KOPT-K1 (cell line): ENCODE results near the gene SLC35F4.

Source experiments
- H3K27ac ChIP-seq: fragments of 200-600 bp; sonication (generic); 2 replicates; pipeline ENCODE4 v1.5.1; 2016; ENCODE audit warnings: antibody characterized with exemption, mild to moderate bottlenecking, low read depth, low read length; ENCODE audit not compliant: poor library complexity, severe bottlenecking
- H3K36me3 ChIP-seq: fragments of 200-600 bp; sonication (generic); 2 replicates; pipeline ENCODE4 v1.5.1; 2017; ENCODE audit warnings: antibody characterized with exemption, mild to moderate bottlenecking, low read length, moderate library complexity; ENCODE audit not compliant: insufficient read depth
- H3K9me3 ChIP-seq: fragments of 200-600 bp; sonication (generic); 2 replicates; pipeline ENCODE4 v1.5.1; 2017; ENCODE audit warnings: antibody characterized with exemption, low read length, mild to moderate bottlenecking; ENCODE audit not compliant: insufficient read depth, poor library complexity, severe bottlenecking

Gene SLC35F4

DNA sequence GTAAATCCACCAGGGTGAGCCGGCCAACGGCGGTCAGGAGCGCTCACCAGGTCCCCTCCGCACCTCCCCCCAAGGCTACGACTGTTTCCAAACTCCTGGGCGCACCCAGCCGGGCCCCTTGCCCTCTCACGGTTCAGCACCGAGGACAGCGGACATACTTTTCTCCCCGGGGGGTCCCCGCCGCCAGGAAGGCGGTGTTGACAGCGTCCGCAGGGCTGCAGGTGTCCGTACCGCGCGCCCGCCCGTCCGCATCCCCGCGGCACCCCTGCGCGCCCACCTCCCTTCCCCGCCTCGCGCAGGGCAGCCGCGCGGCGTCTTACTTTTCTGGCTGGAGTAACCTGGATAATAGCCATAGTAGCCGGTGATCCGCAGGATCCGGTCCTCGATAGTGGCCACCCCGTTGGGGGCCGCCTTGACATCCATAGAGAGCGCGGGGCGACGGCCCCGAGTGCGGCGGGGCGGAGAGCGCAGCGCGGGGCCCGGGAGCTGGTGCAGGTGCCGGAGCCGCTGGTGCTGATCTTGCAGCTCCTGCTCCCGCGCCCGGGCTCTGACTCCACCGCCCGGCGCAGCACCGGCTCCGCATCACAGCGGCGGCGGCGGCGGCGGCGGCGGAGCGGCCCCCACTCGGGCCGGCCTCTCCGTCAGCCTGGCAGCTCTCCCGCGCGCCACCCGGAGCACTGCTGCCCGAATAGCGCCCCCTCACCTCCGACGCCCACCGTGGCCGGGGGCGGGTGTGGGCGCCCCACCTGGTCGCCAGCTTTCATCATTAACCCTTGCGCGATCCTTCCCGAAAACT, at the start of gene SLC35F4:
Gene SLC35F4, minus strand, starts transcription at position 690 of the 796 bp plus-strand sequence.
- no peaks in the 10 kb centered on the region for H3K9me3 ChIP-seq
- no peak within 1 kb of the TSS for H3K27ac ChIP-seq
- no peaks in the 10 kb centered on the region for H3K36me3 ChIP-seq

DNA sequence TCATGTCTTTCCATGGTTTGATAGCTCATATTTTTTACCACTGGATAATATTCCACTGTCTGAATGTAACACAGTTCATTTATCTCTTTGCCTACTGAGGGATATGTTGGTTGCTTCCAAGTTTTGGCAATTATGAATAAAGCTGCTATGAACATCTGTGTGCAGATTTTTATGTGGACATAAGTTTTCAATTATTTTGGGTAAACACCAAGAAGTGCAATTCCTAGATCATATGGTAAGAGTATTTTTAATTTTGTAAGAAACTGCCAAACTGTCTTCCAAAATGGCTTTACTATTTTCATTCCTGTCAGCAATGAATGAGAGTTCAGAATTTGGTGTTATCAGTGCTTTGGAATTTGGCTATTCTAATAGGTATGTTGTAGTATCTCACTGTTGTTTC, 43.7 kb upstream of the SLC35F4 start:
- Histone ChIP-seq H3K36me3 (no peaks in the 10 kb centered on the region), H3K27ac (no peak overlapping the region), H3K9me3 (no peaks in the 10 kb centered on the region)

DNA sequence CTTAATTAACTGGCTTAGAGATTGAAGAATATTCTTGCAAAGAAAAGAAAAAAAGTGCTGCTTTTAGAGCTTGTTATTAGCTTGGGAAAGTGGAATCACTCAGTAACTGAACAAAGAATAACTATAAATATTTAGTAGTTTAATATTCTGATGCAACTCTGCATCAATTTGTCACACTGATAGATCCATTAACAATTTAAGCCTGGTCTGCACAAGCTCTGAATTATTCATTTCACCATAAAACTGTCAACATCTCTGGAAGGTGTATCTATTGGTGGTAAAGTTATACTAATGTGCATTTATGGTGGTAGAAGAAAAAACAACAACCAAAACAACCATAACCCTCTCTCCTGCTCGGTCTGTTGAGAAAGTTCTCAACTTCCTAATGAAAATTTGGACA, 38.1 kb upstream of the SLC35F4 start:
- no peak overlapping the region for H3K27ac ChIP-seq
- no peaks in the 10 kb centered on the region for H3K36me3 ChIP-seq
- no peaks in the 10 kb centered on the region for H3K9me3 ChIP-seq

GRCh38 chr14:57898837-57899572, 33.1 kb upstream of the SLC35F4 start:
- H3K36me3 ChIP-seq, result no peaks in the 10 kb centered on the region
- no peak overlapping the region for H3K27ac ChIP-seq
- no peaks in the 10 kb centered on the region for H3K9me3 ChIP-seq

DNA sequence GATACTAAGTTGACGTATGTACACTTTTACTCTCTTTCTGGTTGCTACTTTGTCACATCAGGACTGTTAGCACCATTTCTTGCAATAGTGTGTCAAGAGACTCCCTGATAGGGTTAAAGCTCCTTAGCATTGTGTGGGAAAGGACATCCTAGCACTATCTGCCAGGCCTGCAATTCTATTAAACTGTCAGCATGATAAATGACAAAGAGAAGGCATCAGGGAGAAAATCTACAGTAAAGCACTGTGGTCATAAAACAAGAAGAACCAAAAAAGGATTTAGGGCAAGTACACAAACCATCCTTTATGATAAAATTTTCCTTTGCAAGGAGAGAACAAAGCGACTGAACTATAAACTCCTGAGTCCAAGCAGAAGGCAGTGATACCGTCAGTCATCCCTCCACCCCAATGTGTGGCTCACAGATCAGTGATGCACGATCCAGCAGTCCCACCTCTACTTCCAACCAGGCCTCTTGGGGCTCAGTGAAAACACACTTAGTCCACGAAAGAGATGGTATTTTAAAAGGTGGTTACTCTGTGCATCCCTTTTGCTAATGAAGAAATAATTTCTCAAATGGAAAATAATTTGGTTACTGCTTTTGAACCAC, 31.4 kb upstream of the SLC35F4 start:
- no peaks in the 10 kb centered on the region for H3K36me3 ChIP-seq
- H3K27ac ChIP-seq, result no peak overlapping the region
- H3K9me3 ChIP-seq, result no peaks in the 10 kb centered on the region

DNA sequence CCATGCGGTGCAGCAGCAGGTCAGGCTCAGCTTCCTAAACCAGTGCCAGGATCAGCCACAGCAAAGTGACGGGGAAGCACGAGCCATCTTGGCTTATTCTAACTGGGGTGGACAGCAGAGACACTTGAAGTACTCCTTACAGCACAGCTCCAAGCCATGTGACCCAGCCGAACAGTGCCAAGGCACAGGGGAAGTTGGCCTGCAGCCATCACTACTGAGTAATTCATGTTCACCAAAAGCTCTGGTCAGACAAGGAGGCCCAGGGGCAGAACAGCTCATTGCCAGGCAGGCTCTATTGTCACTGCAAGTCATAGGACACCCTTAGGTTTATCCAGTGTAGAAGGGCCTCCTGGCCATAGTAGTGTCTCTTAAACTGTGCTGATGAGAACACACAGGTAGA, 23.4 kb upstream of the SLC35F4 start:
- no peaks in the 10 kb centered on the region for H3K36me3 ChIP-seq
- no peaks in the 10 kb centered on the region for H3K9me3 ChIP-seq
- no peak overlapping the region for H3K27ac ChIP-seq

- no peaks in the 10 kb centered on the region for H3K9me3 ChIP-seq
- H3K27ac ChIP-seq, result no peak overlapping the region
- H3K36me3 ChIP-seq, result no peaks in the 10 kb centered on the region
Observed at GRCh38 chr14:57884175-57884574, 18.3 kb upstream of the SLC35F4 start.

DNA sequence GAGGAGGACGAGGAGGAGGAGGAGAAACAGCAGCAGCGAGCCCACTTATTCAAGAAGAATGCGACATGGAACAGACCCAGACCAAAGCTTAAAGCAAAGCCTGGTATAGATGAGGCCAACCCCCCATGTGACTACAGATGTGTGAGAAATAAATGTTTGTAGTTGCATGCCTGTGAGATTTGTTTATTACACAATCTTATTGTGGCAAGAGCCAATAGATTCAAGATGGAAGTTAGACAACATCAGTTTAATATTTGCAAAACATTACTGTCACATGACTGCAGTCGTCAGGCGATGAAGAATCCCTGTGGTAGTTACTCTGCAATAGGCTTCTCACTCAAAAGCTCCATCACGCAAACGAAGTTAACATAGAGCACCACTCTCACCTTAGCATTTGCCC, 17.2 kb upstream of the SLC35F4 start:
- H3K36me3 ChIP-seq, result no peaks in the 10 kb centered on the region
- no peak overlapping the region for H3K27ac ChIP-seq
- H3K9me3 ChIP-seq, result no peaks in the 10 kb centered on the region

GRCh38 chr14:57879516-57879915, 13.6 kb upstream of the SLC35F4 start:
- Histone ChIP-seq H3K36me3 (no peaks in the 10 kb centered on the region), H3K27ac (no peak overlapping the region), H3K9me3 (no peaks in the 10 kb centered on the region)

DNA sequence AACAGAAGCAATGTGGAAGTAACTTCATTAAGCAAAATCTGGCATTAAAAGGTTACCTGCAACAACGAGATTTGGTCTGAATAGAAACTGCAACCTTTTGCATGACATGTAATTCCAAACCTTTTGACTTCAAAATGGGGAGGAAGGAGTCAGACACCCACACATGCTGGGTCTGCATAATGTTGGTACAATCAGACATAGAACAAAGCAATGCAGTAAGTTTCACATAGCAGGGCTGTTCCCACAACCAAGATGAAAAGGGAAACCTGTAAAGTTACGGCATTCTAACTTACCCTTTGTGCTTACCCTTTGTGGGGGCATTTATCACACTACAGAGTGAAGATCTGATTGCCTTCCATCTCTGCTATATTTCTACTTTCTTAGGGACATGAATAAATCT, 10.1 kb upstream of the SLC35F4 start:
- Histone ChIP-seq H3K27ac (no peak overlapping the region), H3K36me3 (no peaks in the 10 kb centered on the region)

DNA sequence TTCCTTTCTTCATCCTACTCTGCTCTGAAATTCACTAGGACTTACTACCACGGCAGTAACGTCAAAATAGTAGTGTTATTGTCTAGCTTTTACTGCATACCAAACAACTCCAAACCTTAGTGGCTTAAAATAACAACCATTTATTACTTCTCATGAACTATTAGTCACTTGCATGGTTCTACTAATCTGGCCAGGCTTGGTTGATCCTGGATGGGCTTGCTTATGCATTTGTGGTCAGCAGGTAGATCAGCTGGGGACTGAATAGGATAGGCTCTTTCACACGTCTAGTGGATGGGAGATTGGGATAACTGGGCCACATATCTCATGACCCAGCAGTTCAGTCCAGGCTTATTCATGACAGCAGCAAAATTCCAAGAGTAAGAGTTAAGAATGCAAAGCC, 9.4 kb upstream of the SLC35F4 start:
- no peaks in the 10 kb centered on the region for H3K36me3 ChIP-seq
- H3K9me3 ChIP-seq, result no peaks in the 10 kb centered on the region
- H3K27ac ChIP-seq, result no peak overlapping the region

More for the DNA sequence above, 10.1 kb upstream of the SLC35F4 start:
- no peaks in the 10 kb centered on the region for H3K9me3 ChIP-seq

DNA sequence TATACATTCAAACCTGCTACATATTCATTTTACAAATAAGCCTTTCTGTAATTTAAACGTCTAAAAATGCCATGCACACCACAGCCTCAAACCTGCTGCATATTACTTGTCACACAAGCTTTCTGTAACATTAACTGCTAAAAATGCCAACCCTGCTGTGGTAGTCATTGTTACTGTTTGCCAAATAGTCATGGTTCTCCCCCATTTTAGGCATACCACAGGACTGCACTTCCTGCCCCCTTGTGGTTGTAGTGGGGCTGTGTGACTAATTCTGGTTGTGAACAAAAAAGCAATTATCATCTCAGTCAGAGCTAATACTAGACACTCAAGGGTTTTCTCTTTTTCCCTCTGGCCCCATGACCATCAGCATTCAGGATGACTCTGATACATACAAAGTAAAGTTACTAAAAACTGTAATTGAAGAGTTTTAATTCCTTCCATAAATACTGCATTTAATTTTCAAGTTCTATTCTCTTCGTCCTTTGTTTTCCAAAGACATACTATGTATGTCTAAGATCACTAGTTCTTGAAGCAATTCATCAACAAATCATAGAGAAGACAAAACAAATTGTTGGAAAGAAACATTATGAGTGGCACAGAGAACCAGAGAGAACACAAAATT, 5.7 kb upstream of the SLC35F4 start:
- H3K9me3 ChIP-seq, result no peaks in the 10 kb centered on the region
- H3K36me3 ChIP-seq, result no peaks in the 10 kb centered on the region
- H3K27ac ChIP-seq, result no peak overlapping the region

DNA sequence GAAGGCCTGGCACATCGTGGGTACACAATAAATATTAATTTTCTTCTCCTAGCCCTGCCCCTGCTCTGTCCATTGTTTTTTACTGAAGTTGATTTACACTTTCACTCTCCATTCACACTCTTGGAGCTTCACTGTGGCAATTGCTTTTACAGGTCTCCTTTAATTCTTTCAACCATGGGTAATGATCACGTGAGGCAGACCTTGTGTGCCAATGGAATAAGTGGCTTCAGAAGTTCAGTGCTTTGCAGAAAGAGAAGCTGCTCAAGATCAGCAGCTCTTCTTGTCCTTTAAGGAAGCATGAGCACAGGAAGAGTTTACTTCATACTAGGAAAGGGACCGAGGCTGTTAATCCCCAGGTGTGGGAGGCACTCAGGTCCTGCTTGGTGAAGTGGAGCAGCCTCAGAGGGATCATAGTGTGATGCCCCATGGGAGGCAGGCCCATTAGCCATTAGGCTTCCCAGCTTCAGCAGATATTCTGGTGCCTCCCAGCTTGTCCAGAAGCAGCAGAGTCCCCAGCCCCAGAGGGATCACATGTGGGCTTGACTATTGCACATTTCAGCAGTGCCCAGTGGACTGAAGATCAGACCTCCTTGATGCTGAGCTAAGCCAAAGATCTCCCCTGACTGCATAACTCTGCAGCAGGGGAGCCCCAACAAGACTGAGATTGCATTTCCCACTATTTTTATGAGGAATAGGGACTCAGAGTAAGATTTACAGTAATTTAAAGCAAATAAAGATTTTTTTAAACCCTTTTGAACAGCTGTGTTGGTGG, 5.0 kb upstream of the SLC35F4 start:
- H3K27ac ChIP-seq, result no peak overlapping the region
- H3K9me3 ChIP-seq, result no peaks in the 10 kb centered on the region
- H3K36me3 ChIP-seq, result no peaks in the 10 kb centered on the region

DNA sequence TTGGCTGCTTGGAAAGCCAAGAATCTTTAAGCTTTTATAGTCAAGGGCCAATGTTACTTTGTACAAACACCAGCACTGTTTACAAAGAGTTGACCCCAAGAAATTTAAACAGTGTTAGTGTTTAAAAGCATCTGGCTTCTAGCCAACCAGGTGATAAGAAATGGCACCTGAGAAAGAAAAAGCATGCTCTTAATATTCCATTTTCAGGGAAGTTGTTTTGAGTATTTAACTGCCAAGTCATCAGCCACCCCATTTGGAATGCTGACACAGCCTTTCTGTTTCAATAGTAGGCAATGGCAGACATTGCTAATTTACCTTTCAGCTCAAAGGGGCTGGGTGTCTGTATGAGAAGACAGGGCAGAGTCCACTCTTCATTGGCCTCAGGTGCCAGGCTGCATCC, 3.7 kb upstream of the SLC35F4 start:
- H3K27ac ChIP-seq, result no peak overlapping the region
- no peaks in the 10 kb centered on the region for H3K36me3 ChIP-seq
- no peaks in the 10 kb centered on the region for H3K9me3 ChIP-seq
